Measurements from ENCODE around the gene SLC5A3.
A peak's percentile ranks its signal among the peaks of the same experiment; 100 is the strongest.

The SLC5A3 gene

DNA sequence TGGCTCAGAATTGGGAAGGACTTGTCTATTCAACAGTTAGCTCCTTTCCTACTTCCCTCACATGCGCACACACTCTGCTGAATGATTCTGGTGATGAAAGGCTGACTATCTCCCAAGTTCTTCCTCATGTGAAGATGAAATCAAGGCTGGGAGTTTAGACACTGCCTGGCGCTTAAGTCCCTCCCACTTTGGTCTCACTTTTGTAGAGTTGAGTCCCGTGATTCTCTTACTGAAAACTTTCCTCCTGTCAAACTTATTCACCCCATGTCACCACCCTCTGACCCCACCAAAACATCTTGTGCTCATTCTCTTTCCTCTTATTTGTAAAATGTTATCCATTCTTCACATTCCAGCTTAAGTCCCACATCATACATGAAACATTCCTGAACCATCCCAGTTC, 8.4 kb upstream of the SLC5A3 start:
- no peak for DNase-seq (ENCODE audit: low read depth in 1 of 2, low spot score in 1 of 2)

- no peak for DNase-seq (ENCODE audit: low read depth in 1 of 2, low spot score in 1 of 2)
Measured at GRCh38 chr21:34071683-34072082, 1.7 kb upstream of the SLC5A3 start.

GRCh38 chr21:34072145-34073031, 990 bp upstream of the SLC5A3 start:
- no peak for DNase-seq (ENCODE audit: low read depth in 1 of 2, low spot score in 1 of 2)

- DNase-seq (ENCODE audit: low read depth in 1 of 2, low spot score in 1 of 2): peak in 1 of 2 donors; percentile 18
Measured at GRCh38 chr21:34073749-34074282, 438 bp downstream of the SLC5A3 start.

- DNase-seq (ENCODE audit: low read depth in 1 of 2, low spot score in 1 of 2): no peak
Measured at GRCh38 chr21:34074283-34075090, 1.1 kb downstream of the SLC5A3 start.

GRCh38 chr21:34075091-34075425, 1.7 kb downstream of the SLC5A3 start:
- DNase-seq (ENCODE audit: low read depth in 1 of 2, low spot score in 1 of 2): no peak

DNA sequence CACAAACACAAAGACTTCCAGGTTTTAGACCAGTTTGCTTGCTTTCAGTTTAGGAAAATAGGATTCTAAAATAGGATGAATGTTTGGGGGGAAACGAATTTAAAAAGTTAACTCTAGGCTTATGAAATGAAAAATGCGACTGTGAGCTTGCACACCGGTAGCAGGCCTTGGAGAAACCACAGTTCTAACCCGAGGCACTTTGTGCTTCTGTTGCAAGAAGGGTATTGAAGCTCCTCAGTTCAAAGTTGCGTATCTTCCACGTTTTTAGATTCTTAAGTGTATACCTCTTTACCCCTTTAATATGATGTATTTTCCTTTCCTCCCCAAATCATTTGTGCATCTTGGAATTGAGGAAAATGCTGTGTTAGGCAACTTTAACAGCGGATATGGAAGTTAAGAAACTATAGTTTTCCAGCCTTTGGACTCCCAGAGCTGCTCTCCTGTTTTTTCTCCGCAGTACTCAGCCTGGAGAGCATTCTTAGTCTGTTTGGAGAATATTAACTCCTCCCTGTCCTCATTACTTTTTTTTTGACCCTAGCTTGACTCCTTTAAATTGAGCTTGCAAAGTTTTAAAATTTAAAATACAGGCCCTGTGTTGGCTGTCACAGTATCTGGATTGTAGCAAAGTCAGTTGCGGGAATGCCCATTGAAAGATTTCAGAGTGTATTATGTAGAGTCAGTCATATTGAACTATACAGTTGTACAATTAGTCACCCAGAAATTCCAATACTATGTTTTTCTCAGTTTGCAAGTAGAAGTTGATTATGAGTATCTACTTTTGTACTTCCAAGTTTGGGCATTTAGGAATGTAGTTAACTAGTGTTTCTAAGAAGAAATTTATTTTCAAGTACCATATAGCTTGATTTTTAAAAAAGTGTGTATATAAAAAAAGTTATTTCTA, 2.6 kb downstream of the SLC5A3 start:
- DNase-seq (ENCODE audit: low read depth in 1 of 2, low spot score in 1 of 2): no peak

GRCh38 chr21:34076835-34077234, 3.5 kb downstream of the SLC5A3 start:
- no peak for DNase-seq (ENCODE audit: low read depth in 1 of 2, low spot score in 1 of 2)

- DNase-seq (ENCODE audit: low read depth in 1 of 2, low spot score in 1 of 2): no peak
Measured at GRCh38 chr21:34077888-34078287, 4.5 kb downstream of the SLC5A3 start.

- DNase-seq (ENCODE audit: low read depth in 1 of 2, low spot score in 1 of 2): no peak
Measured at GRCh38 chr21:34078915-34079314, 5.5 kb downstream of the SLC5A3 start.

DNA sequence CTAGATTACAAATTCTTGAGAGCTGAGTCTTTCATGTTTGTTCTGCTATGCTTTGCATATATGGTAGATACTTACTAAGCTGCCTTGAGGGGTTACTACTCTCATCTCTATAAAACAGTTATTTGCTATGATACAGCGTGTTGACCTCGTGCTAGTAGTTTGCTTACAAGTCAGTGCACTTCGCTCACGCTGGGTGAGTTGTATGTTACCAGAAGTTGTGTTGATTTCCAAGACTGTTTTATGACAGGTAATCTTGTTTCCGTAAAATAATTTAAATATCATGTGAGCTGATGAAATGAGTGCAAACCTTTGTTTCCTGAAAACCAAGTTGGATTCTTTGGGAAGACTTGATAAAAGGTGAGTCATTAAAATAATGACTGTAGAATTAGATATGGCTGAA, 7.3 kb downstream of the SLC5A3 start:
- no peak for DNase-seq (ENCODE audit: low read depth in 1 of 2, low spot score in 1 of 2)

- DNase-seq (ENCODE audit: low read depth in 1 of 2, low spot score in 1 of 2): no peak
Measured at GRCh38 chr21:34082769-34083168, 9.4 kb downstream of the SLC5A3 start.

- DNase-seq (ENCODE audit: low read depth in 1 of 2, low spot score in 1 of 2): no peak
Measured at GRCh38 chr21:34083357-34083756, 10.0 kb downstream of the SLC5A3 start.

DNA sequence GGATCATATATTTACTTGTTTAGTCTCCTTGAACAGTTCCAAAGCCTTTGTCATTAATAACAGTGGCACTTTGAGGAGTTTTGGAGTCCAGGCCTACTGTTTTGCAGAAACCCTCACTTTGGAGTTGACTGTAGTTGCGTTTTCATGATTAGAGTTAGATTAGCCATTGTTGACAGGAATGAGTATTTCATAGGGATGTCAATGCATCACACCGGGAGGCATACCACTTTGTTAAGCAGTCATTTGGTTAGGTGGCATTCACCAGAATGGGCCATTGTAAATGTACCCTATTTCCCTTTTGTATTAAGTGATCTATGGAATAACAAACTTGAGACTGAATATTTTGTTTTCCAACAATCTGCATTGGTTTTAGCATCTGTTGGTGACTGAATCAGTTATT, 11.8 kb downstream of the SLC5A3 start:
- no peak for DNase-seq (ENCODE audit: low read depth in 1 of 2, low spot score in 1 of 2)

- DNase-seq (ENCODE audit: low read depth in 1 of 2, low spot score in 1 of 2): no peak
Measured at GRCh38 chr21:34086887-34087306, 13.5 kb downstream of the SLC5A3 start.

- no peak for DNase-seq (ENCODE audit: low read depth in 1 of 2, low spot score in 1 of 2)
Measured at GRCh38 chr21:34088752-34089151, 15.4 kb downstream of the SLC5A3 start.

GRCh38 chr21:34091032-34091431, 17.7 kb downstream of the SLC5A3 start:
- no peak for DNase-seq (ENCODE audit: low read depth in 1 of 2, low spot score in 1 of 2)

DNA sequence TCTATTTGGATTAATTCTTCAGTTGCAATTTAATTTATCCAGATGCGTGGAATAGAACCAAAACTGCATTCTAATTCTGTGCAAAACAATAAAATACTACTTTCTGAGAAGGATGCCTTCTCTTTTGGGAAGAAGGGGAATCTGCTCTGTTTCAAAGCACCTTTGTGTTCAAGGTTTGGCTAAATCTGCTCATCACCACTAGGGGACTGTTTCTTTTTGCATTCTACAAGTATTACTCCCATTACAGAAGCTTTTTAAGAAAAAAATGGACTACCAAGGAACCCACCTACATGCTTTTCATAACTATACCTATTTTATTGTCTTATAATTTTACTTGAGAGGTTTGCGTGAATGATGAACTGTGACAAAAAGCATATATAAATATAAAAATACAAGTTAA, 18.2 kb downstream of the SLC5A3 start:
- no peak for DNase-seq (ENCODE audit: low read depth in 1 of 2, low spot score in 1 of 2)

DNA sequence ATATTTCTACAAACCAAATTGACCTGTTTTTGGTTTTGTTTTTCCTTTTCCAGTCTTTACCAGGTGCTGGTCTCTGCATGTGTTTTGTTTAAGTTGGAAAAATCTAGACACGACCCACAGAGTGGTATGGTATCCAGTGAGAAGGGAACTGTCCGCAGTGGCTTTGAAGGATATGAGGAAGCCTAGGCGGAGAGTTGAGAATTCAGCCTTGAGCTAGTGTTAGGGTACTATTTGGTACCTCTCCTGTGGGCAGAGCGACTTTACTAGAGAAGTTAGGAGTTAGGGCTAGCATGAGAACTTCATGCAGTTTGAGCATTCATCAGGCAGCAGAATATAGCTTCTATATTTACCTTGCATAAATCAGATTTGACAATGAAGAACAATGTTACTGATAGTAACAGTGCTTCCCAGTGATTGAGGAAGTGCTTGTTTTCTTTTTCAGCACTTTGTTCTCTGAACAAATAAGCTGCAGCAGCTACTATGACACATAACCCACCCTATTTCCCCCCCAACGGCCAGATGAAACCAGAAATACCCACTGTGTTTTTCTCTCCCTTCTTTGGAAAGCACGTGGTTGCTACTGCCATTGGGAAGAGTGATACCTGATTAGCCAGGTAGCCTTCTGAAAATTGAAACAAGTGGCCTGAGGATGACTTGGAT, 19.0 kb downstream of the SLC5A3 start:
- no peak for DNase-seq (ENCODE audit: low read depth in 1 of 2, low spot score in 1 of 2)

DNA sequence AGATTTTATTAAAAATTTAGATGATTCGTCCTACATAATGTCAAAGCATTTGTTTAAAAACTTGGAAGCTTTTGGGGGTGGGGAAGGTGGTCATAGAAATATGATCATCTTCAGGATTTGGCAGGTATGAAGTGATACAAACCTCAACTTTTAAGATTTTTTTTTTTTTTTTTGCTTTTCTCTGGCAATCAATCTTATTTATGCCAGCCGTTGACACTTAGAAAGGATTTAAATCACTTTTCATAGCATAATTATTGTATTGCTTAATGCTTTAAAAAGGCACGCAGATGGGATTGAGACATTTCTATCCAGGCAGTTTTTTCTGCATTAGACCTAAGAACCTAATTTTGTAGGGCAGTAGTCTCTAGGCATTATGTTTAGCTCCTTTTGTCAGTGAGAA, 19.7 kb downstream of the SLC5A3 start:
- DNase-seq (ENCODE audit: low read depth in 1 of 2, low spot score in 1 of 2): no peak

DNA sequence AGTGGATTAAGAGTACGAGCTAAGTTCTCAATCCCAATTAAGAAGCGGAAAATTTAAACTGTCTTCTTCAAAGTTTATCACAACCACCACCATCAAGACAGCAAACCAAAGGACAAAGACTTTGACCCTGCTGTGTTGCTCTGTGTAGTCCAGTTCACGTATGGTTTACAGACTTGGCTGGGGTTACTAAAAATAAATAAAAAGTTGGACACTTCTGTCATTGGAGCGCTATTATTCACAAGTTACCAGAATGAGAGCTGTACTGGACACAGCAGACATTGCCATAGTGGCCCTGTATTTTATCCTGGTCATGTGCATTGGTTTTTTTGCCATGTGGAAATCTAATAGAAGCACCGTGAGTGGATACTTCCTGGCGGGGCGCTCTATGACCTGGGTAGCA, 21.6 kb downstream of the SLC5A3 start:
- DNase-seq (ENCODE audit: low read depth in 1 of 2, low spot score in 1 of 2): no peak

All from activated CD4-positive, alpha-beta T cell treated with anti-CD3 and anti-CD28 coated beads, Interleukin-2, amount 50 U/mL, for 24 hours (primary cell).